Measurements from ENCODE around the gene GAS2L3.

DNA sequence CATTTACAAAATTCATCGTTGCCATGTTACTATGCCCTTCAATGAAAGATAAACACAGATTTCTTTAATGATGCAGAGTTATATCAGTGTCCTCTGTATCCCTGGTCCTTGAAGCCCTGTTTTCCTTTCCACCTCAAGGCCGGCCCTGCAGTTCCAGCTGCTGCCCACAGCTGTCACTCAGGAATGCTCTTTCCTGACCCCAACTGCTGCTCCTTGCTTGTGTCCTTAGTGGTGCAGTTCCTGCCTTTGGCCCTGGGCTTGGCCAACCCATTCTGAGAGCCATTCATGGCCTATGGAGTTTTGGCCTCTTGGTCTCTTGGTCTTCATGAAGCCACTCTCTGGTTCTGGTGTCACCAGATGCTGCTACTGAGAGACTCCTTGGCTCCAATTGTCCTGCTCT lies 93.1 kb downstream of the GAS2L3 start:
- TF ChIP-seq, protein P1, sequence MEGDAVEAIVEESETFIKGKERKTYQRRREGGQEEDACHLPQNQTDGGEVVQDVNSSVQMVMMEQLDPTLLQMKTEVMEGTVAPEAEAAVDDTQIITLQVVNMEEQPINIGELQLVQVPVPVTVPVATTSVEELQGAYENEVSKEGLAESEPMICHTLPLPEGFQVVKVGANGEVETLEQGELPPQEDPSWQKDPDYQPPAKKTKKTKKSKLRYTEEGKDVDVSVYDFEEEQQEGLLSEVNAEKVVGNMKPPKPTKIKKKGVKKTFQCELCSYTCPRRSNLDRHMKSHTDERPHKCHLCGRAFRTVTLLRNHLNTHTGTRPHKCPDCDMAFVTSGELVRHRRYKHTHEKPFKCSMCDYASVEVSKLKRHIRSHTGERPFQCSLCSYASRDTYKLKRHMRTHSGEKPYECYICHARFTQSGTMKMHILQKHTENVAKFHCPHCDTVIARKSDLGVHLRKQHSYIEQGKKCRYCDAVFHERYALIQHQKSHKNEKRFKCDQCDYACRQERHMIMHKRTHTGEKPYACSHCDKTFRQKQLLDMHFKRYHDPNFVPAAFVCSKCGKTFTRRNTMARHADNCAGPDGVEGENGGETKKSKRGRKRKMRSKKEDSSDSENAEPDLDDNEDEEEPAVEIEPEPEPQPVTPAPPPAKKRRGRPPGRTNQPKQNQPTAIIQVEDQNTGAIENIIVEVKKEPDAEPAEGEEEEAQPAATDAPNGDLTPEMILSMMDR (conservative IDR thresholded peaks at IDR 0.05; ENCODE audit: low read length): no peak
- no peak for TF ChIP-seq EZH2phosphoT487 (IDR thresholded peaks at IDR 0.05; ENCODE audit: borderline replicate concordance, low read depth, low read length)

Measured in OCI-LY7 (cell line).